NCI-H2081 (cell line): ENCODE results near the gene MFAP2.

Experiments
- DNase-seq, 2 experiments: peaks; one replicate each; lab custom pipeline; 2025; lab: John Stamatoyannopoulos, UW

The MFAP2 gene

GRCh38 chr1:17007121-17007520, 26.7 kb upstream of the MFAP2 start:
- no peak for DNase-seq

GRCh38 chr1:17005365-17005740, 24.9 kb upstream of the MFAP2 start:
- no peak for DNase-seq

DNA sequence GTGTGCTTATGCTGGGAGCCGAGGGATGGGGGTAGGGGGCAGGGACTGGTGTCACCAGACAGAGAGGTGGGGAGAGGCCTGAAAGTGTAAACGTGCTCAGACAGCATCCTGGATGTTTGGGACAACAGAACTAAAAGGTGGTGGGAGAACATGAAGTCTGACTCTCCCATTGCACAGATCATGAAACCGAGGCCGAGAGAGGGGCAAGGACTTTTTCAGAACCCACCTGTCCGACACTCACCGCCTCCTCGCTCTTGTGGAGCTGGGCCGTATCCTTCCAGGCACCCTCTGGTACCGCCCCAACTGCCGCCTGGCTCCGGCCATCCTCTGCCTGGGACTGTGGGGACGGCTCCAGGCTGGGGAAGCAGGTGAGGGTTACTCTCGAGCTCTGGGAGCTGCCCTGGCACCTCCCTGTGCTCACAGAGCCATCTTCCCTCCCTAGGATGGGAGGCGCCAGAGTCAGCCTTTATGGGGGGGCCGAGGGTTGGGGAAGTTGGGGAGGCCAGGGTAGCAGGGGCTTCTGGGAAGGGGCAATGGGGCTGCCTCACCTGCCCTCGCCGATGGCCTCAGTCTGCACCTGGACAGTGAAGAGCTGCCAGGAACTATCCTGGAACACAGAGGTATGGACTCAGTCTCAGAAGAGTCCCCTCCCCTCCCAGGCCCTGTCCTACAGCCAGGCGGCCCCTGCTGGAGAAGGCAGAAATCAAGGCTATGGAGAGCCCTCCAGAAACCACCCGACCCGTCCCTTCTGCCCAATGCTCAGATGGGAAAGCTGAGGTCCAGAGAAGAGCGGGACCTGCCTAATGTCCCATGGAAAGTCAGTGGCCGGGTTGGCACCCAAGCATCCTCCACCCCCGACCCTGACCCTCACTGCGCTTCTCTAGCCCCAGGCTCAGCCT, 24.3 kb upstream of the MFAP2 start:
- no peak for DNase-seq

- no peak for DNase-seq
Measured at GRCh38 chr1:17002524-17002902, 22.1 kb upstream of the MFAP2 start.

GRCh38 chr1:17001760-17002523, 21.5 kb upstream of the MFAP2 start:
- DNase-seq = no peak

DNA sequence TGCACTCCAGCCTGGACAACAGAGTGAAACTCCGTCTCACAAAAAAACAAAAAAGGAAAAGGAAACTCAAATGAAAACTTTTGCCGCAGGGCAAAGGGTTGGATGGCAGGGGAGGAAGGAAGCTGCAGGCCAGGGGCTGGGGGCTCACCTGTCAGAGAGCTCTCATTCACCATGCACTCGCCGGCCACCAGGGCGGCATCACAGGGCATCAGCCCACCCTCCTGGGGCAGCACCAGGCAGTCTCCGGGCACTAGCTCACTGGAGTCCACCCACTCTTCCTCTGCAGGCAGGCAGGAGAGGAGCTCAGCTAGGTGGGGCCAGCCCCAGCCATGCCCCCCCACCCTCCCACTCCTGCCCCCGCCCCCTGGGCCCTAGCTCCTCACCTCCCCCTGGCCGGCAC, 19.4 kb upstream of the MFAP2 start:
- no peak for DNase-seq

GRCh38 chr1:16998589-16998988, 18.2 kb upstream of the MFAP2 start:
- no peak for DNase-seq

DNA sequence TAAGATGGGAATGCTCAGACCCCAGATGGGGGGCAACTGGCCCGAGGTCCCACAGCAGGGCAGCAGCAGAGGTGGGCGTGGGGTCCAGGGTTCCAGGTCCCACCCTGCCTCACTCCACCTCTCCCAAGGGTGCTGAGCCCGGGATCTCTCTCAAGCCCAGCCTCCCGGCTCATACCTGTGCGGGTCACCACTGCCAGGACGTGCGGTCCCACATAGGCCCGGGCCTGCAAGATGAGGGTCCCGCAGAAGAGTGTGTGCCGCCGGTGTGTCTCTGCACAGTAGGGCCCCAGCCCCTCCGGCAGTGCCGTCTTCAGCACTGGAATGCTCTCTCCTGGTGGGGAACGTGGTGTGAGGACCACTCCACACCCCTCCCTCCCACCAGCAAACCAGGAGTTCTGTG, 16.4 kb upstream of the MFAP2 start:
- DNase-seq = no peak

GRCh38 chr1:16993521-16994038, 13.2 kb upstream of the MFAP2 start:
- DNase-seq = no peak

GRCh38 chr1:16992675-16993074, 12.3 kb upstream of the MFAP2 start:
- DNase-seq = no peak

DNA sequence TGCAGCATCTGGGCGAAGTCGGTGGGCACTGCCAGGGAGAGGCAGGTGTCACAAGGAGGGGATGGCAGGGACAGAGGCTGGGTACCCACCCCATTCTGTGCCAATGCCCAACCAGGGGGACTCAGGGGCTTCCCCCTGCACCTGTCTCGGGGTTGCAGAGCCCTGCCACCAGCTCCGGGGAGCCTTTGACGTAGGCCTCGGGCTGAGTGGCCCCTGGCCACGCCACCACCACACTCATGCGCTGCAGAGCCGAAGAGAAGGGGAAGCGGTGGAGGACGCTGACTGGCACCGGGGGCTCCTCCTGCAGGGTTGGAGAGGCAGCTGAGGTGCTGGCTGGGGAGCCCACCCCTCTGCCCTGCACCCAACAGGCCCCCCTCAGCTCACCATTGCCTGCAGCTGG, 11.7 kb upstream of the MFAP2 start:
- no peak for DNase-seq

DNA sequence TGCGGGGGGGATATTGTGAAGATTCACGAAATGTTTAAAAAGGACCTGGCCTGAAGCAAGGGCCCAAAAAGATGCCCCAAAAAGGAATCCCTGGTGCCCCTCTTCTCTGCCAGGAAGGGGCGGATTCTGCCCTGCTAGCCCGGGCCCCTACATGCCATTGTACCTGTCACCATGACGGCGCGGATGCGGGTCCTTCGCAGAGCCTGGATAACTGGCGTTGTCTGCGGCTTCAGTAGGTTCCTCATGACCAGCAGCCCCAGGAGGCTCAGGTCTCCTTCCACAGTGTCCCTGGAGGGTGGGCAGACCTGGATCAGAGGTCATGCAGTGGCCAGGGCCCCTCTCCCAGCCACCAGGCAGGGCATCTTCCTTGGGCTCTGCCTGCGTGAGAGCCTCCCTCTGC, 11.2 kb upstream of the MFAP2 start:
- DNase-seq = no peak

DNA sequence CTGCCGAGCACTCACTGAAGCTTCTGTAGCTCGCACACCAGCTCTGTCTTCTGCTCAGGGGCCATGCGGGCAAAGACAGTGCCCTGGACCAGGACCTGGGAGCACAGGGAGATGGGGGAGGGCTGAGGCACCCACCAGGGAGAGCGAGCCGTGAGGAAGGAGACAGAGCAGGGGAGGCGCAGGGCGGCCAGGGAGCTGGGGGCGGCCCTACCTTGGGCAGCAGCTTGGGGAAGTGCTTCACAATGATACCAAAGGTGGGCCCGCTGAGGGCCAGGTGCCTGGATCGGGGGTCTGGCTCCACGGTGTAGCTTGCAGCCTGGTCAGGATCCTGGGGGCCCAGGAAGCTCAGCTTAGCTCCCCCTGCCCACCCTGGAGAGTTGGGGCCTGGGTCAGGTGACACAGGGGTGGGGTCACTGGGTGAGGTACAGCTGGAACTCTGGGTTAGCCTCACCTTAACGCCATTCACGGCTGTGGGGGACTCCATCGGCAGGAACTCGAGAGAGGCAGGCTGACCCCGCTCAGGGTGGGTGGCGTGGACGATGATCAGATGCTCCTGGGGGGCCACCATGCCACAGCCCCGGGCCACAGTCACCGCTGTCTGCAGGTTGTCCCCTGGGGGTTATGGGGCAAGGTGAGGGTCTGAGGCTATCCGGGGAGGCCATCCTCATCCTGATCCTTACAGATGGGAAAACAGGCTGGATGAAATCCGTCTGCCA, 9.4 kb upstream of the MFAP2 start:
- DNase-seq = no peak

GRCh38 chr1:16988210-16988609, 7.8 kb upstream of the MFAP2 start:
- no peak for DNase-seq

- no peak for DNase-seq
Measured at GRCh38 chr1:16986962-16987361, 6.5 kb upstream of the MFAP2 start.

DNA sequence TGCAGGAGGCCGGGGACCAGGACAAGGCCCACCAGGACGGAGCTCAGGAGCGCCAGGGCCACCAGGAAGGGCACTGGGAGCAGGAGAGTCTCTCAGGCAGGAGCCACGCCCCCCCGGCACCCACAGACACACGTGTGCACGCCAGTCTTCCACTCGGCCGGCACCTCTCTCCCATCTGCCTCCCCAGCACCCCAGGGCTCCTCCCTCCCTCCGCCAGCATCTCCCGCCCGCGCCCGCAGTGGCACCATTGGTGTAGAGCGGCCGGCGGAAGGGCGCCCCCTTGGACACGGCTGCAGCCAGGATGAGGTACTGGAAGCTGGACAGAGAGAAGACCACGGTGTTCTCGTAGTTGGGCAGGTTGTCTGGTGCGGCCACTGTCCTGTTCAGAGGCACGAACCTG, 6.1 kb upstream of the MFAP2 start:
- DNase-seq = no peak

DNA sequence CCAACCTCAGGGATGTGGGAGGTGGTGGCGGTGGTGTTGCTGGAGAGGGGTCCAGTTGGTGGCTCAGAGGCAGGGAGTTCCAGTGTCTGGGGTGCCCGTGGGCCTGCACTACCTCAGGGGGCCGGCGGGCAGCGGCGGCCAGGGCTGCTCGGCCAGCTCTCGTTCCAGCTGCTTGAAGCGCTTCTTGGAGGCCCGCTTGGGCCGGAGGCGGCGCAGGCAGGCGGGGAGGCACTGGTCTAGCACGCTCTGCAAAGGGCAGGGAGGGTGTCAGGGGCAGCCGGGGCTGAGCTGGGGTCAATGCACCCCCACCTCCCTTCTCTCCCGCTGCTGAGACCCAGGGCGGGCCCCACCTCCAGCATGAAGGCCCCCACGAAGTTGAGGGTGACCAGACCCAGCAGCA, 5.7 kb upstream of the MFAP2 start:
- DNase-seq = no peak

- peak in 1 of 2 experiments; percentile 13 for DNase-seq
Measured at GRCh38 chr1:16984717-16985116, 4.3 kb upstream of the MFAP2 start.

DNA sequence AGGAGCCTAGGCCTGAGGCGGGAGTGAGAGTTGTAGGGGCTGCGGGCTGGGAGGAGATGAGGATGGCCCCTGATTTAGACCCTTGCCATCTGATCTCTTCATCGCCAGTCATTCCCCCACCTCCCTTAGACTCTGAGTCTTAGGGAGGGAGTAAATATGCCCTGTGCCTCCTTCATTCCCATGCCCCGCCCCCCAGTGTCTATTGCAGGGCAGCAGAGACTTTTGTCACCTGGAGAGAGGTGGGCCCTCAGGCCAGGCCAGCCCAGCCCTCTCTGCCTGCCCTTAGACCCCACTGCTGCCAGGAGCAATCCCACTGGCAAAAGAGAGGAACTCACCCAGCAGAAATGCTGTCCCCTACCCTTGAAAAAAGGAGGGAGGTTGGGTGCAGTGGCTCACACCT, 3.2 kb upstream of the MFAP2 start:
- DNase-seq = no peak

- DNase-seq = no peak
Measured at GRCh38 chr1:16982902-16983301, 2.5 kb upstream of the MFAP2 start.

DNA sequence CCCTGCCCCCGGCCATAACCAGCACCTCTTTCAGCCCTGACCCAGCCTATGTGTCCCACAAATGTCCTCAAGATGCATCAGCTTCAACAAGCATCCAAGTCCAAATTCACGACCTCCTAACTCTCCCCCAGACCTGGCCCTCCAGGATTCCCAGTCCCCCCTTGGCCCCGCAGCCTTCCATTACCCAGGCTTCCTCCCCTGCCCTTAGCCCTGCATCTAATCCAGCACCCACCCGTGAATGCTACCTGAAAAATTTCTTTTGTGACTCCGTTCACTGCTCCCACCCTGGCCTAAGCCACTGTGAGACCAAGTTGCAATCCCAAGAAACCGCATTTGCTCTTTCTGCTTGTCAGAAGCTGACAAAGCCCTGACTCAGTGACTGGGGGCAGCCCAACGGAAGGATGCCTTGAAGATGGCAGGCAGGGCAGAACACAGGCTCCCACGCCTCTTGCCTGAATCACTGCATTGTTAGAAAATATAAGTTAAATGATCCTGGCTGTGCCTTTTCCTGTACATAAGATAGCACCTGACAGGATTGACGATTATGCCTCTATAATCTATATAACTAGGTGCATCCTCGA, 939 bp upstream of the MFAP2 start:
- no peak for DNase-seq
